GM19351 (cell line): ENCODE results near the gene CIITA.
"Not testable (repeated sequence)": the region's sequence is repeated elsewhere in the genome, so short reads cannot be mapped to it uniquely, and the experiment has no call there.

Source experiments
- ATAC-seq: cut with Tn5 transposase; IDR thresholded peaks from one replicate; pipeline ENCODE4 v1.9.1; 2021; ENCODE audit warnings: mild to moderate bottlenecking, moderate library complexity; ENCODE audit not compliant: unreplicated experiment

CIITA gene

DNA sequence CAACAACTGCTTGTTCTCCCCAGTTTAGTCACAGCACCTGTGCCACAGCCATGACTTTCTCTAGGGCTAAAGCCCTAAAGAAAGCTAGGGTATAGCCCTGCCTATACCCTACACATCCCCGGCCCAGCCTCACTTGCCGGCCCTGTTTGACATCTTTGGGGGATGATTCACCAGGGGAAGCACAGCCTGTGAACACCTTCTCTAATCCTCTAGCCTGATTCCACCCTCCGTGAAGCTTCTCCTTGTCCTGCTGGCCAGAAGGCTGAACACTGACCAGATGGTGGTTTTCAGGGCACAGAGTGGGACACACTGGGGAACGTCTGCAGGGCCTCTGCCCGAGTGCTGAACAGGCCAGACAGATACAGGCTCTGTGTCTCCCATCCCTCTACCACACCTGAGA lies 73.4 kb downstream of the CIITA start:
- no peak for ATAC-seq

DNA sequence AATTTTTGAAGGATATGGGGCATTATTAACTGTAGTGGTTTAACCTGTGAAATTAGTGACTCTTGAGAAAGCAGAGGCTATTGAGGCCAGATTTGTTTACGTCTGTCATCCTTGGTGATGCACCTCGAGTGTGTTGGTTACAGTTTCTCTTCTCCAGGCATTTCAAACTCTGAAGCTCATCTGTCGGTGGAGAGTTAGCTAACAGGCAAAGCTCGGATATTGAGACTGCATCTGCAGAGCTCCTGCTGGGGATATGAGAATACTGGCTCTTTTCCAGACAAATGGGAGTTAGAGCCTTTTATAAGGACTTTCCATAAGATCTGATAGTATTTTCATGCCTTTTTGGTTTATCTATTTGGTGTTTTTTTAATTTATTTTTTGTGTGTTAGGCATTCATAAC lies 74.0 kb downstream of the CIITA start:
- ATAC-seq: no peak

DNA sequence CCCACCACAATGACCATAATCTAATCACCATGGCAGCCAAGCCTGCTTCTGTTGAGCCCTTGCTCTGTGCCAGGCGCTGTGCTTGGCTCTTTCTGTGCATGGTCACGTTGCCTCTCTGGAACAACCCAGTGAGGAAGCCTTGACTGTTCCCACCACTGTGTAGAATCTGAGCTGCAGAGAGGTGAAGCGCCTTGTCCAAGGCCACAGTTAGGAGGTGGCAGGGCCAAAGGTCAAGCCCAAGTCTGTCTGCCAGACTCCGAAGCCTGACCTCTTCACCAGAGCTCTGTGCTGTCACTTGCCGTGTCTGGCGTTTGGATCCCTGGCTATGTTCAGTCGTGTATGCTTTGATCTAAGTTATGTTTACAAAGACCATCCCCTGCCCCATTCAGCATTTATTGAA lies 77.9 kb downstream of the CIITA start:
- ATAC-seq: no peak

DNA sequence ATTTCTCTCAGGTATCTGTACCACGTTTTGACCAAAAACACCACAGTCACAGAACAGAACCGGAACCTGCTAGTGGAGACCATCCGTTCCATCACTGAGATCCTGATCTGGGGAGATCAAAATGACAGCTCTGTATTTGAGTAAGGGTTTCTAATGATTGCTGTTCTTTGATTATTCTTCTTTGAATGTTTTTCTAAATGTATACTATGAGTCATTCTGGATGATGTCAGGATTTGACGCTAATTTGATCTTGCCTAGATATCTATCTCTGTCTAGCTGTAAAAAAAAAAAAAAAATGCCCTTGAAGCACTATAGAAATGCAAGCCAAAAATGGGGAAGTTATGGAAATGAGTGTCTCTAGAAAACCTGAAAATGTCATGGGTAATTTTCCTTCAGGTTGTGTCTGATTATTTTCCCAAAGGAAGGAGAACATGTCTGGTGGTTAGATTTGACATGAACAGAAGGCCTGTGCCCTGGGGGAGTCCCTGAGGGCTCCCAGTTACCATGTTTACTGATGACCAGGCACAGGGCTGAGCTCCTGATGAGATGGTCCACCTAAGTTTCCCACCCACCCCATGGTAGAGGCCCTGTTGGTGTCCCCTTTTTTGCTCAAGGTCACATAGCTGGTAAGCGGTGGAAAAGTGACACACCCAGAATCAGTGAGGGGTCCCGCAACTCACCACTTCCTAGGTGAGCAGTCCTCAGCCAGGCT lies 80.9 kb downstream of the CIITA start:
- ATAC-seq: no peak

DNA sequence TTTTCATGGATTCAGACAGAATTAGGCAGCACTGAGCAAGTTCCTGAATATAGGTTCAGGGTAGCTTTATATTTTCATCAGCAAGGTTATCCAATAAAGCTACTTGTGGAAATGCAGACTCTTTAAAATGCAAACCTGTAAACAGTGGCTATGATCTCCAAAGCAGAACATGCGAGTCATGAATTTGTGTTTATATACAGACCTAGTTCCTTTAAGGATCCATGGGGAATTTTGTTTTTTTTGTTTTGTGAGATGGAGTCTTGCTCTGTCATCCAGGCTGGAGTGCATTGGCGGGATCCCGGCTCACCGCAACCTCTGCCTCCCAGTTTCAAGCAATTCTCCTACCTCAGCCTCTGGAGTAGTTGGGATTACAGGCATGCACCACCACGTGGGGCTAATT lies 82.2 kb downstream of the CIITA start:
- no peak for ATAC-seq

DNA sequence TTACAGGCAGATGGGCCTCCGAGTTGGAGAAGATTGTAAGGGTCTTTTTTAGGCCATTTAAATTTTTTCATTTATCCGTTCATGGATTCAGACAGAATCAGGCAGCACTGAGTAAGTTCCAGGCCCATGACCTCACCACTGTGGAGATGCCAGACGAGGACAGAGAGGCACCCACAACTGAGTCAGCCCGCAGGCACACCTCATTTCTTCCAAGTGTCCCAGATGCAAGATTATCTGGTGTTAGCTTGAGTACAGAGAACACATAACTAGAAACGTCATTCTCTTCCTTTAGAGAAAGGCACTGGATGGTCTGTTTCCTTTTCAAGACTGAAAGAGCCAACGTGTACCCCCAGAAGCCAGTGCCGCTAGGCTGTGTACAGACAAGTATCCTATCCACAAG lies 84.2 kb downstream of the CIITA start:
- ATAC-seq: no peak

DNA sequence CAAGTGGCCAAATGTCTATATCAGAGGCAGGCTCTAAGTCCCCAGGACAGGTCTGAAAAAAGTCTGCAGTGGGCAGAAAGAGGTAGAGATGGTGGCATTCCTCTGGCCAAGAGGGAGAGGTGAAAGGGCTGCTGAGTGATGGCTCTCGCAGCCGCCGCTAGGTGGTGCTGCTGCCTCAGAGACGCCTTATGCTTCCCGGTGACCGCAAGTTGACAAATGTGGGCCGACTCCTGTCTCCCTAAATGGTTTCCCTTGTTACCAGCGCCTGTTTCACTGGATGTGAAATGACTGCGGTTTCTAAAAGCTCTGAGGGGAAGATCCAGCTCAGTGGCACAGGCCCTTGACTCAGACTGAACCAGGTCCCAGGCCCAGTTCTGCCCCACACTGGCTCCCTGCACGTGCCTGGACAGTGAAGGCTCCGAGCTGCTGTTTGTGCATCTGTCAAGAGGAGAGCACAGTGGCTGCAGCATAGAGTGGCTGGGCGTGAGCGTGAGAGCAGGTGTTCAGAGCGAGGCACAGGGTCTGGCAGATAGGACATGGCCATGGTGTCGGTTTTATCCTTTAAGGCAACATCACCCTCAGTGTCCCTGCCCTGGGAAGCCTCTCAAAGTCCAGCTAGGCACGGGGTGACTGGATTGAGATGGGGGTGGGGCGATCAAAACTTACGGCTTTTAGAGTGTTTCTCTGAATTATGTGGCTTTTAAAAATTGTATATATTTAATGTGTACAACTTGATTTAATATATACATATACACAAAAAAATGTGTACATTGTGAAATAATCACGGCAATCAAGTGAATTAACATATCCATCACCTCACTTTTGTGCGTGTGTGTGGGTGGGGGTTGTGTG lies 87.3 kb downstream of the CIITA start:
- peak; percentile 42 for ATAC-seq

DNA sequence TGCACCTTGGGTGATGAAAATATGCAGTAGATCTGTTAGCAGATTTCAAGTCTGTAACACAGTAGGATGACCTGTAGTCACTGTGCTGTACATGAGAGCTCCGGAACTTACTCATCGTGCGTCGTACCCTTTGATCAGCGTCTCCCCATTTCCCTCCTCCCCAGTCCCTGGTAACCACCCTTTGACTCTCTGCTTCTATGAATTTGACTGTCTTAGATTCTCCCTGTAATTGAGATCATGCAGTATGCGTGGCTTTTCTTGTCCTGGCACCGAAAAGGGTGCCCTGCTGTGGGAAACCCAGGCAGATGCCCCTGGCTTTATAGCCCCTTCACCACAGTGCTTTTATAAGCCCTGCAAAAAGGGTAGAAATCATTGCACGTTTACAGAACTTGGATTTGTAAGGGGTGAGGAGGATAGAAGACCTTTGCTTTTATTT lies 87.9 kb downstream of the CIITA start:
- ATAC-seq: peak; percentile 58

DNA sequence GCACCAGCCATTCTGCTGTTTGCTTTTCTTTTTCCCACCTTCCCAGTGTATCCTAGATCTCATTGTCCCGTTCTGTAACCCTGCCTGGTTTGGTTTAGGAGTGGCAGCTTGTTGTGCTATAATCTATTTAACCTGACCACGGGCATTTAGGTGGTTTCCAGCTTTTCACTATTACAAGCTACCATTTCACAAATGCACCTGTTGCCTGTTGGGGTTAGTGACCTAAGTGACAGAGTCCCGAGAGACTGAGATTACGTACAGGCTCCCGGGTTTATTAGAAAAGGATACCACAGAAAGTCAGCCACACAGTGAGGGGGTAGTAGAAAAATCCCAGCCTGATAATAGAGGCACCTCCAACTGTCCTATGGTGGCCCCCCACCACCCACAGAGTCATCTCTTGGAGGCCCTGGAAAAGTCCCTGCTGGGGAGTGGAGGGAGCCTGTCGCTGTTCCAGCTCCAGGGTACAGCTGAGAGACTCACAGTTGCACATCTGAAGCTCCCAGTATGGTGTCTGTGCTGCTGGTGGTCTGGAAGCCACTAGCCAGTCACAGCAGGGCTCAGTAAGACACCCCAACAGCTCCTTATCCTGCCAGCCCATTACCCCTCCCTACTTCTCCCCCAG lies 88.5 kb downstream of the CIITA start:
- ATAC-seq: peak; percentile 67

DNA sequence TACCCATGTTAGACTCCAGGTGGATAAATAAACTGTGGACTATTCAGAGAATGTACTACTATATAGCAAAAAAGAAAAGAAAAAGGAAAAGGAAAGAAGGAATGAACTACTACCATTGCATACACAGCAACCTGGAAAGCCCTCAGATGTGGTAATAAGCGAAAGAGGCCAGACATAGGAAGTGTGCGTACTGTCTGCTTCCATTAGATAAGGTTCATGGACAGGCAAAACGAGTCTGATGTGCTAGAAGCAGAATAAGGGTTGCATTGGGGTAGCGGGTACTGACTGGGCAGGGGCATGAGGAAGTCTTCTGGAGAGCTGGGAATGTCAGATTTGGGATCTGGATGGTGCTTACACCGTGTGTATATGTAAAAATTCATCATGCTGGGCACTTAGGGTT lies 89.1 kb downstream of the CIITA start:
- no peak for ATAC-seq

DNA sequence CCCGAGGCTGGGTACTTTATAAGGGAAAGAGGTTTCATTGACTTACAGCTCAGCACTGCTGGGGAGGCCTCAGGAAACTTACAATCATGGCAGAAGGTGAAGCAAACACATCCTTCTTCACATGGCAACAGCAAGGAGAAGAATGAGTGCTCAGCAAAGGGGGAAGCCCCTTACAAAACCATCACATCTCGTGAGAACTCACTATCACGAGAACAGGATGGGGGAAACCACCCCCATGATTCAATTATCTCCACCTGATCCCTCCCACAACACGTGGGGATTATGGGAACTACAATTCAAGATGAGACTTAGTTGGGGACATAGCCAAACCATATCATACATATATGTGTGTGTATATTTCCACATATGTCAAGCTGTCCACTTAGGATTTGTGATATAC lies 89.6 kb downstream of the CIITA start:
- ATAC-seq: not testable (repeated sequence)

DNA sequence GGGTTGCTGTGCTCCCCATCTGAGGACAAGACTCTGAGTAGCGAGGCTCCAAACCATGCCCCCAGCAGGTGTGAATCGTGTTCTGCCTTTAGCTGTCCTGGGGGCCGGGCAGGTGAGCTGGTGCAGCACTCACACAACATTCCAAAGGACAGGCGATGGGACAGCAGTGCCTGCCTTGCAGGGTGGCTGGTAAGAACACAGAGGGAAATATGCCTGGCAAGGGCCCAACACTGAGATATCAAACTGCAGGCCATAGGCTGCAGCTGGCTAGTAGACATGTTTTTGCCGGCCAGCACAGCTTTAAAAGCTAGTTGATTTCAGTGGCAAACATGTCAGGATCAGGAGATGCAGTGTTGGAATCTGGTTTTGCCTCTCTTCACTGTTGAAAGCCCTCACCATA lies 91.0 kb downstream of the CIITA start:
- no peak for ATAC-seq

DNA sequence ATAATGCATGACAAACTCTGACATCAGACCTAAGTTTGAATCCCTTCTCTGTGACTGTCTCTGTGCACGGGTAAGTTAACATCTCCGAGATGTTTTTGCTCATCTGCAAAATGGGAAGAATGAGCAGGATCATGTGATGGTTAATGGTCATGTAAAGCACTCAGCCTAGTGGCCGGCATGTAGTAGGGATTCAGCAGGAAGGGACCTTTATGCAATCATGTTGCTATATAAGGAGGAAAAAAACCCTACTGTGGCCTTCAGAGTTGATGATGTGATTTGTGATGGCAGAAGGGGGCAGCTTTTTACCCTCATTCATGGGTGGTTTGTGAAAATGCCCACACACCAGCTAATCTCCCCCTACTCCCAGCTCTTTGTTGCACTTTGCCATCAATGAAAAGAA lies 91.5 kb downstream of the CIITA start:
- no peak for ATAC-seq

DNA sequence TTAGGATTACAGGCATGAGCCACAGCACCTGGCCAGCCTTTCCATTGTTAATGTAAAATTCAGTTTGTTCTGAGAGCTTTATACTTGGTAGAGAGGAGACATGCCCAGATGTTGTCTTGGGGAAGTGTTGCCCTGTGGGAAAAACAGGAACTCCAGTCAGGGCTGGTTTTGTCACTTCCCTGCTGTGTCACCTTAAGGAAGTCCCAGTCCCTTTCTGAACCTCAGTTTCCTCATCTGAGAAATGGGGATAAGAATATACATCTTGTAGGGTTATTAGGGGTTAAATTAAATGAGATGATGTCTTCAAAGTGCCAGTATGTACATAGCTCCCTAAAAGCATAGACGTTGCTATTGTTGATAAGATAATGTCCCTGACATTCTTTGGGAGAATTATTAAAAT lies 92.6 kb downstream of the CIITA start:
- ATAC-seq: no peak

DNA sequence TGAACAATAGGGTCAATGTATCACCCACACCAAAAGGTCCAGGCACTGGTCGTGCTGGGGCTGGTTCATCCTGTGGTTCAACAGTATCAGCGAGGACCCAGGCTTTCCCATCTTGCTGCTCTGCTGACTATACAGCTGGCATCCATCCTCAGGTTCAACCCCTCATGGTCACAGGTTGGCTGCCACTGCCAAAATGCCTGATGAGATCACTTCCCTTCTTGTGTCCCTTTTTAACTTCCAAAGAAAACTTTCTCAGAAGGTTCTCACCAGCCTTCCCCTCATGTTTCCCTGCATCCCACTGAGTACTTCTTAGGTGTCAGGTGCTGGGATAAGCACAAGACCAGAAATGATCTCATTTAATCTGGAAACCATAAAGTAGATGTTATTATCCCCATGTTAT lies 93.1 kb downstream of the CIITA start:
- no peak for ATAC-seq

DNA sequence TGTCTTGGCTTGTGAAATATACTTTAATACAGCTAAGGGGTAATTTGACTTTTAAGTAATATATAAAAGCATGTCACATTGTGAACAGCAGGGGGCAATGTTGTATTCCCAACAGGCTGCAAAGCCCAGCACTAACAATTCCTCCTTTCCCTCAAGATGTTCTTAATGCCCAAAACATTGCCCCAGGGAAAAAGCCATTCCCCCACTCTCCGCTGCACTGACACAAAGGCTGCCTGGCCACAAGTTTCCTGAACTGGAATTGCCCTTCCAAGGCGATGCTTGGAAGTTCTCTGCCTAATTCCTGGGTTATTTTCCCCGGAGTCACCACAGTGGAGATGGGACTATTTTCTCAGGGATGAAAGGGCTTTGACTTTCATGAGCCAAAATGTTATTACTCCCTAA lies 94.6 kb downstream of the CIITA start:
- ATAC-seq: no peak

DNA sequence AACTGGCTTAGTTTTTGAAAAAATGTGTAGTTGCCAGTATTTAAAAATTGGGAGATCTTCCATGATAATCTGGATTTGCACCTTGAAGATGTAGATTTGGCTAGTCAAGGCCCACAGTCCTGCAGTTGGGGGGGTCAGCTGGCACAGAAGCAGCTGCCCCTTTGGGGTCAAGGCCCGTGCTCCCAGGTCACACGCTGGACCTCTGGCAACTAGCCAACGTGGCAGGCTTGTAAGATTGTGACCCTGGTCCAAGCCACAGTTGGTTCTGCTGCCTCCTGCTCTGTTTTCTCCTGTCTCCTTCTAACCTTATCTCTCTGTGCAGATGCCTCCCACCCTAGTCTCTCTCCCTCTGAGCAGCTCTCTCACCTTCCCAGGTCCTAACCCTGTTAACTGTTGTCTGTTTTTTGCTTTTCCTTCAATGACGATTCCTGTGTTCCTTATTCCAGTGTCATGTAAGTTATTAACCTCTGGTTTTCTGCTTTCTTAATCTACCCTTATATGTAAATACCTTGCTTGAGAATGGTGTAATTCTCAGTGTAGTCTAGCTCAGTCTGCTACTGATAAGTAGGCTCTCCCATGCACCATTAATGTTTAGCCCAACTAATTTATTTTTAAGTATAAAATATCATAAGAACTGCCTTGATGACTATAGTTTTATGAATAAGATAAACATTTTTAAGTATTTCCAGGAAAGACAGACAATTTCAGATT lies 95.3 kb downstream of the CIITA start:
- no peak for ATAC-seq

DNA sequence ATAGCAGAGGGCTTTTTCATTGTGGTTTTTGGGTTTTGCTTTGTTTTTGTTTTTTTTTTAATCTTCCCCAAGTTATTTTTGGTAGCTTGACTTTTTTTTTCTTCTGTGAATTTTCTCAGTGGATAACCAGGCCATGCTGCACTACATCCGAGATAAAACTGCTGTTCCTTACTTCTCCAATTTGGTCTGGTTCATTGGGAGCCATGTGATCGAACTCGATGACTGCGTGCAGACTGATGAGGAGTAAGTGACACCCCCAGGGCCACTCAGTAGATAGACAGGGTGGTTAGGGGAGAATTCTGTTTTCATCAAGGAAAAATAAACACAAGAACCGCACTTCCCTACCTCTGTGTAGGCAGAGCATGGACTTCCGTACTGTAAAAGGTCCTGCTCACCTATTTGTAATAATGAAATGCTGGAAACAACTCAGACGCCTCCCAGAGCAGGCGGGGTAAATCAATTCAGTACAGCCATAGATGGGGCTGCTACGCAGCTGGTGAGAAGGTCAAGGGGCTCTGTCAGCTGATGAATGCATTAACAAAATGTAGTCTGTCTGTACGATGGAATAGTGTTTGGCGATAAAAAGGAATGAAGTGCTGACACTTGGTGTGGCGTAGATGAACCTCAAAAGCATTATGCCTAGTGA lies 95.9 kb downstream of the CIITA start:
- ATAC-seq: no peak

DNA sequence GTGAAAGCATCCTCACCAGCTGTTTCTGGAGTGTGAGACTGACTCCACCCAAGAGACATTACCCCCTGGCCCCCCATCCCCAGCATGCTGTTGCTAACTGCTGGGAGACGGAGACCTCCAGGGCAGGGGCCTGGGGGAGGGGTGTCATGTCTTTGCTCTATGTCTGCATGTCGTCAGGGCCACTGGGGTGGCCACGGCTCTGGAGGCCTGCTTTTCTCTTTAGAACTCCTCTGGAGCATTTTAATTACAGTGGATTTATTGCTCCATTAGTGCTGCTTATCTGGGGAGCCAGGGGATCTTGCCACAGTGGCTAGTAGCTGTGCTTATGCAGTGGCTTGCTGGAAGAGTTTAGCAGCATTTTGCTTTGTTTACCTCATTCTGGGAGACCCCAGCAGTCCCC lies 99.6 kb downstream of the CIITA start:
- ATAC-seq: no peak

DNA sequence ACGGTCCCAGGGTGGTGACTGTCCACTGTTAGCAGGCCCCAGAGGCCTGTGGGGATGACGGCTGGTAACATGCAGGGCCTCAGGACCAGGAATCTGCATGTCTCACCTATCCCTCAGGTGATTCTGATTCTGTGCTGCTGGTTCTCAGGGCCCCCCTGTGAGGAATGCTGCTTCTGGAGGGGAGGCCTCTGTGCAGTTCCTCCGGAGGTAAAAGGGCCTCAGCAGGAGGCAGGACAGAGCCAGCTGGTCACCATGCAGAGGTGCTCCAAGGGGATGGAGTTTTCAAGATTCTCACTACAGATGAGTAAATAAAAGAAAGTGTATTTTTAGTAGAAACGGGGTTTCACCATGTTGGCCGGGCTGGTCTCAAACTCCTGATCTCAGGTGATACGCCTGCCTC lies 101.1 kb downstream of the CIITA start:
- ATAC-seq: no peak
